ENCODE data around the gene ASB6. TPM values are rescaled to one million over a fixed set of nuclear protein-coding genes. Genes with fewer than 3 reads are reported as not detected.

ASB6 gene
- polyA plus RNA-seq, 2 of the 4 experiments (the other 2 are of a cell fraction), result 9.2 to 17.3 TPM

- CTCF ChIA-PET, result interaction anchor here (1.1 to 1.9 kb wide), 5 partner anchors 10 to 54 kb away, joined by 3 to 6 read pairs (median 3); no protein-coding TSS in a partner anchor
- TF ChIP-seq ZSCAN20 (CRISPR knock-in tag; IDR thresholded peaks at IDR 0.05) (no peak), REST (IDR thresholded peaks at IDR 0.05) (no peak), NR3C1 (IDR thresholded peaks at IDR 0.05) (no peak), HOXB5 (CRISPR knock-in tag; IDR thresholded peaks at IDR 0.05) (no peak), RCOR1 (IDR thresholded peaks at IDR 0.05; ENCODE audit: low read depth, low read length) (no peak), POLR2AphosphoS2 (conservative IDR thresholded peaks at IDR 0.05; ENCODE audit: low read length) (no peak), TP53 (CRISPR knock-in tag; IDR thresholded peaks at IDR 0.05) (no peak), FOSB (CRISPR knock-in tag; IDR thresholded peaks at IDR 0.05) (no peak), KDM1A (IDR thresholded peaks at IDR 0.05; ENCODE audit: low read depth) (no peak), MAFK (IDR thresholded peaks at IDR 0.05; ENCODE audit: partially characterized antibody) (no peak), POLR2A (IDR thresholded peaks at IDR 0.05; ENCODE audit: low read length) (no peak), ATOH8 (CRISPR knock-in tag; IDR thresholded peaks at IDR 0.05; ENCODE audit: low read depth) (no peak)
- TF ChIP-seq, protein P1, sequence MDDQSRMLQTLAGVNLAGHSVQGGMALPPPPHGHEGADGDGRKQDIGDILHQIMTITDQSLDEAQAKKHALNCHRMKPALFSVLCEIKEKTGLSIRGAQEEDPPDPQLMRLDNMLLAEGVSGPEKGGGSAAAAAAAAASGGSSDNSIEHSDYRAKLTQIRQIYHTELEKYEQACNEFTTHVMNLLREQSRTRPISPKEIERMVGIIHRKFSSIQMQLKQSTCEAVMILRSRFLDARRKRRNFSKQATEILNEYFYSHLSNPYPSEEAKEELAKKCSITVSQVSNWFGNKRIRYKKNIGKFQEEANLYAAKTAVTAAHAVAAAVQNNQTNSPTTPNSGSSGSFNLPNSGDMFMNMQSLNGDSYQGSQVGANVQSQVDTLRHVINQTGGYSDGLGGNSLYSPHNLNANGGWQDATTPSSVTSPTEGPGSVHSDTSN (IDR thresholded peaks at IDR 0.05), result no peak
- TF ChIP-seq, protein P2, sequence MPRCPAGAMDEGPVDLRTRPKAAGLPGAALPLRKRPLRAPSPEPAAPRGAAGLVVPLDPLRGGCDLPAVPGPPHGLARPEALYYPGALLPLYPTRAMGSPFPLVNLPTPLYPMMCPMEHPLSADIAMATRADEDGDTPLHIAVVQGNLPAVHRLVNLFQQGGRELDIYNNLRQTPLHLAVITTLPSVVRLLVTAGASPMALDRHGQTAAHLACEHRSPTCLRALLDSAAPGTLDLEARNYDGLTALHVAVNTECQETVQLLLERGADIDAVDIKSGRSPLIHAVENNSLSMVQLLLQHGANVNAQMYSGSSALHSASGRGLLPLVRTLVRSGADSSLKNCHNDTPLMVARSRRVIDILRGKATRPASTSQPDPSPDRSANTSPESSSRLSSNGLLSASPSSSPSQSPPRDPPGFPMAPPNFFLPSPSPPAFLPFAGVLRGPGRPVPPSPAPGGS (IDR thresholded peaks at IDR 0.05), result no peak
- Histone ChIP-seq H3K9me3 (no peaks in the 10 kb centered on the region), H3K4me2 (no peak overlapping the region), H3K4me1 (peaks cover 18% of the 10 kb centered on the region; the same call in 1 of the 3 replicates), H3K4me3 (no peak overlapping the region), H3K27ac (no peak overlapping the region)
- POLR2A ChIA-PET, result no interaction called here
- 96% methylated on average over 11 of the region's 11 CpGs for WGBS (ENCODE audit: missing lambda C conversion rate)
- ATAC-seq (no peak), DNase-seq (ENCODE audit: low read depth in 1 of 2, low spot score in 1 of 2) (no peak), FAIRE-seq (no peak)
Measured at GRCh38 chr9:129667378-129667777, 25.4 kb upstream of the ASB6 start.

- TF ChIP-seq KDM1A (IDR thresholded peaks at IDR 0.05; ENCODE audit: low read depth) (no peak), RAD21 (conservative IDR thresholded peaks at IDR 0.05 in 1 of 2, IDR thresholded peaks at IDR 0.05 in 1 of 2) (no peak), JUN (IDR thresholded peaks at IDR 0.05) (no peak), CBX8 (IDR thresholded peaks at IDR 0.05) (no peak), ATOH8 (CRISPR knock-in tag; IDR thresholded peaks at IDR 0.05; ENCODE audit: low read depth) (no peak), EHMT2 (IDR thresholded peaks at IDR 0.05; ENCODE audit: low read depth) (no peak), KDM5A (IDR thresholded peaks at IDR 0.05) (no peak), RFX5 (IDR thresholded peaks at IDR 0.05) (no peak), HEYL (CRISPR knock-in tag; IDR thresholded peaks at IDR 0.05) (no peak), FOSL2 (IDR thresholded peaks at IDR 0.05) (no peak), FOSL2 (CRISPR knock-in tag; IDR thresholded peaks at IDR 0.05) (no peak), EP300 (IDR thresholded peaks at IDR 0.05) (no peak)
- Histone ChIP-seq H3K4me2 (peak overlapping the region; percentile 86), H3K4me1 (peaks cover 18% of the 10 kb centered on the region; the same call in 1 of the 3 replicates), H3K27ac (peak overlapping the region in 1 of 2 experiments; percentile 86; a peak in 2 of 6 replicates), H3K4me3 (peak overlapping the region; percentile 77; the same call in 2 of the 3 replicates), H3K9me3 (no peaks in the 10 kb centered on the region)
- no peak for DNase-seq (ENCODE audit: low read depth in 1 of 2, low spot score in 1 of 2)
- ChIA-PET POLR2A (interaction anchor here (0.7 kb wide), 1 partner anchor 1246 kb away, joined by 3 read pairs; no protein-coding TSS in a partner anchor), CTCF (interaction anchor here (0.7 to 1.6 kb wide), 6 partner anchors 11 to 92 kb away, joined by 3 to 6 read pairs (median 3); no protein-coding TSS in a partner anchor)
- FAIRE-seq, result no peak
- WGBS (ENCODE audit: missing lambda C conversion rate), result 79% methylated on average over 8 of the region's 13 CpGs
- ATAC-seq, result no peak
Measured at GRCh38 chr9:129666575-129666974, 24.6 kb upstream of the ASB6 start.
